Spleen (tissue), 7 donors: ENCODE results near the gene SEMA3G.

Experiments
- POLR2A ChIP-seq, 3 donors: fragments of 450-650 bp; IDR thresholded peaks; one replicate each; pipeline ENCODE4 v1.5.1; 2017; ENCODE audit warnings: antibody characterized with exemption in 3 of 3, mild to moderate bottlenecking in 1 of 3
- TF ChIP-seq, protein P1 (sequence below), 11 experiments: fragments of 200-600 bp in 7 of 11; fragments of 450-650 bp in 4 of 11; sonication (generic) in 4 of 11; IDR thresholded peaks in 8 of 11; conservative IDR thresholded peaks in 3 of 11; 1 replicate in 7 of 11; 2 replicates in 4 of 11; pipeline versions ENCODE4 v1.4.0 to v1.8.0; 2016 to 2021; ENCODE audit warnings: antibody characterized with exemption in 11 of 11, inconsistent platforms in 4 of 11, mild to moderate bottlenecking in 1 of 11
- donor health status: DM: no; HTN: no; CAD: no; lungs with moderate emphysema.
- donor health status: DM: no; HTN: no; CAD: no.
- donor health status: DM: no; HTN: no; CAD: no.

DNA sequence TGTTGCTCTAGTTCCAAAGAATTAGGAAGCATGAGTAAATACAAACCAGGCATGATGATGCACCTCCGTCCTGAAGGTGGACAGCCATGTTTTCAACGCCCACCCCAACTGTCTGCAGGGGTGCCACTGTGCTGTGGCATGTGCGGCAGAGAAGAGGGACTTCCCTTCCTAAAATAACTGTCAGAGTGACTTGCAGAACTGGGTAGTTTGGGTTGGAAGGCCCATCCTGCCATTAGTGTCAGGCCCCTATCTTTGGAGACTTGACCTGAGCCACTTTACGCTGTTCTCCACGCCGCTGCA, 32.8 kb upstream of the SEMA3G start:
- TF ChIP-seq, protein P1, sequence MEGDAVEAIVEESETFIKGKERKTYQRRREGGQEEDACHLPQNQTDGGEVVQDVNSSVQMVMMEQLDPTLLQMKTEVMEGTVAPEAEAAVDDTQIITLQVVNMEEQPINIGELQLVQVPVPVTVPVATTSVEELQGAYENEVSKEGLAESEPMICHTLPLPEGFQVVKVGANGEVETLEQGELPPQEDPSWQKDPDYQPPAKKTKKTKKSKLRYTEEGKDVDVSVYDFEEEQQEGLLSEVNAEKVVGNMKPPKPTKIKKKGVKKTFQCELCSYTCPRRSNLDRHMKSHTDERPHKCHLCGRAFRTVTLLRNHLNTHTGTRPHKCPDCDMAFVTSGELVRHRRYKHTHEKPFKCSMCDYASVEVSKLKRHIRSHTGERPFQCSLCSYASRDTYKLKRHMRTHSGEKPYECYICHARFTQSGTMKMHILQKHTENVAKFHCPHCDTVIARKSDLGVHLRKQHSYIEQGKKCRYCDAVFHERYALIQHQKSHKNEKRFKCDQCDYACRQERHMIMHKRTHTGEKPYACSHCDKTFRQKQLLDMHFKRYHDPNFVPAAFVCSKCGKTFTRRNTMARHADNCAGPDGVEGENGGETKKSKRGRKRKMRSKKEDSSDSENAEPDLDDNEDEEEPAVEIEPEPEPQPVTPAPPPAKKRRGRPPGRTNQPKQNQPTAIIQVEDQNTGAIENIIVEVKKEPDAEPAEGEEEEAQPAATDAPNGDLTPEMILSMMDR (IDR thresholded peaks at IDR 0.05 in 8 of 11, conservative IDR thresholded peaks at IDR 0.05 in 3 of 11): no peak
- no peak for TF ChIP-seq POLR2A (IDR thresholded peaks at IDR 0.05)
